Dermis blood vessel endothelial cell (primary cell): ENCODE measurements around the gene KLF1. TPM values are rescaled to one million over a fixed set of nuclear protein-coding genes. Genes with fewer than 3 reads are reported as not detected.
"Not testable (repeated sequence)": the region's sequence is repeated elsewhere in the genome, so short reads cannot be mapped to it uniquely, and the experiment has no call there.

ENCODE experiments used
- DNase-seq: peaks from one replicate; pipeline ENCODE4 v3.0.0; 2010
- total RNA-seq: library from RNA; depleted of rRNA; stranded (reverse); fragments of >200 nt; gene quantifications from 2 replicates; pipeline ENCODE4 v1.2.3, GENCODE V29; 2014

KLF1 gene
- total RNA-seq, 1 donor from 2014 or later = 0.17 TPM

- DNase-seq = peak; percentile 99
Observed at GRCh38 chr19:12890787-12891552, 4.0 kb upstream of the KLF1 start, which contains the start of gene GCDH. Gene GCDH, plus strand, starts transcription at chr19:12891160. Its CDS starts 145 bp downstream, at chr19:12891305.

- not testable (repeated sequence) for DNase-seq
Observed at GRCh38 chr19:12890299-12890786, 3.3 kb upstream of the KLF1 start.

- no peak for DNase-seq
Observed at GRCh38 chr19:12888006-12888603, 1.1 kb upstream of the KLF1 start.

- no peak for DNase-seq
Observed at GRCh38 chr19:12886651-12886968, 391 bp downstream of the KLF1 start.

- no peak for DNase-seq
Observed at GRCh38 chr19:12885749-12886650, 1.0 kb downstream of the KLF1 start.

- peak; percentile 71 for DNase-seq
Observed at GRCh38 chr19:12884926-12885748, 1.9 kb downstream of the KLF1 start.

- no peak for DNase-seq
Observed at GRCh38 chr19:12884627-12884925, 2.4 kb downstream of the KLF1 start.

GRCh38 chr19:12884202-12884601 lies 2.8 kb downstream of the KLF1 start:
- no peak for DNase-seq

- DNase-seq = no peak
Observed at GRCh38 chr19:12882589-12882988, 4.4 kb downstream of the KLF1 start.

- DNase-seq = peak; percentile 88
Observed at GRCh38 chr19:12881172-12881808, 5.7 kb downstream of the KLF1 start, which contains the start of gene DNASE2. Gene DNASE2, minus strand, starts transcription at chr19:12881449. Its CDS starts 74 bp downstream, at chr19:12881375.

GRCh38 chr19:12880551-12881171 lies 6.3 kb downstream of the KLF1 start:
- peak; percentile 37 for DNase-seq

GRCh38 chr19:12875086-12875485 lies 11.9 kb downstream of the KLF1 start:
- no peak for DNase-seq

GRCh38 chr19:12873891-12874745 lies 12.9 kb downstream of the KLF1 start:
- DNase-seq = no peak

GRCh38 chr19:12872941-12873890 lies 13.8 kb downstream of the KLF1 start:
- peak; percentile 74 for DNase-seq

GRCh38 chr19:12872255-12872654 lies 14.7 kb downstream of the KLF1 start:
- DNase-seq = no peak

- no peak for DNase-seq
Observed at GRCh38 chr19:12871681-12872080, 15.3 kb downstream of the KLF1 start.

GRCh38 chr19:12868540-12869112 lies 18.4 kb downstream of the KLF1 start:
- DNase-seq = peak; percentile 29
